ENCODE data around the gene MRPS31. TPM values are rescaled to one million over a fixed set of nuclear protein-coding genes. Genes with fewer than 3 reads are reported as not detected.
"Not testable (repeated sequence)": the region's sequence is repeated elsewhere in the genome, so short reads cannot be mapped to it uniquely, and the experiment has no call there.

Gene MRPS31
- total and polyA plus RNA-seq, 4 donors: 17.0 to 43.6 (median 25.7) TPM

DNA sequence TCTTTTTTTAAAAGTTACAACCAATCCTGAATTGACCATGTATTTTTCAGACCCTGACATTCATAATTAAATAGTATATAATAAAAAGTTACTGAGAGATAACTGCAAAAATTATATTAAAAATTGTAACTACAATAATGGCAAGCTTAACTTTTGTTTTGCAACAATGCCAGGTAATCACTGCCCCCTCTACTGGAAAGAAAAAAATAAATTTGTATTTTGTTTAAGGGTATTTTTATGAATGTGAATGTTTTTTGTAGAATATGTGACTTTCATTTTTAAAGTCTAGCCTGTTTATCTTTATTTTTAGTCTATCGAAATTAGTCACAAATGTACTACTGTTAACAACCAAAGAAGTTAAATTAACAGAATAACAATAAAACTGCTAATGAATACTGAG is 21.7 kb downstream of the MRPS31 start:
- no peak overlapping the region for H3K27ac ChIP-seq (ENCODE audit: low read depth in 1 of 2, low read length in 1 of 2)
- ATAC-seq (ENCODE audit: insufficient read depth, low FRiP score) (no peak), DNase-seq (no peak)
- H3K27me3 ChIP-seq (ENCODE audit: control insufficient read depth in 3 of 3, insufficient read depth in 3 of 3, low read length in 2 of 3): no peaks in the 10 kb centered on the region
- no peak overlapping the region for H3K9ac ChIP-seq (ENCODE audit: insufficient read depth in 1 of 2, low read length in 2 of 2)
- TF ChIP-seq, protein P1, sequence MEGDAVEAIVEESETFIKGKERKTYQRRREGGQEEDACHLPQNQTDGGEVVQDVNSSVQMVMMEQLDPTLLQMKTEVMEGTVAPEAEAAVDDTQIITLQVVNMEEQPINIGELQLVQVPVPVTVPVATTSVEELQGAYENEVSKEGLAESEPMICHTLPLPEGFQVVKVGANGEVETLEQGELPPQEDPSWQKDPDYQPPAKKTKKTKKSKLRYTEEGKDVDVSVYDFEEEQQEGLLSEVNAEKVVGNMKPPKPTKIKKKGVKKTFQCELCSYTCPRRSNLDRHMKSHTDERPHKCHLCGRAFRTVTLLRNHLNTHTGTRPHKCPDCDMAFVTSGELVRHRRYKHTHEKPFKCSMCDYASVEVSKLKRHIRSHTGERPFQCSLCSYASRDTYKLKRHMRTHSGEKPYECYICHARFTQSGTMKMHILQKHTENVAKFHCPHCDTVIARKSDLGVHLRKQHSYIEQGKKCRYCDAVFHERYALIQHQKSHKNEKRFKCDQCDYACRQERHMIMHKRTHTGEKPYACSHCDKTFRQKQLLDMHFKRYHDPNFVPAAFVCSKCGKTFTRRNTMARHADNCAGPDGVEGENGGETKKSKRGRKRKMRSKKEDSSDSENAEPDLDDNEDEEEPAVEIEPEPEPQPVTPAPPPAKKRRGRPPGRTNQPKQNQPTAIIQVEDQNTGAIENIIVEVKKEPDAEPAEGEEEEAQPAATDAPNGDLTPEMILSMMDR (IDR thresholded peaks at IDR 0.05; ENCODE audit: control extremely low read depth, extremely low read depth): no peak
- peaks cover 7 to 25% (median 7%) of the 10 kb centered on the region in 4 donors for H3K36me3 ChIP-seq (ENCODE audit: control insufficient read depth in 4 of 4, insufficient read depth in 4 of 4, low read length in 4 of 4)
- WGBS, 2 donors: 95 to 98% methylated on average over 1 of the region's 1 CpG
- H3K4me3 ChIP-seq: no peak overlapping the region
- H3K4me1 ChIP-seq (ENCODE audit: control insufficient read depth in 5 of 5, insufficient read depth in 5 of 5, low read length in 5 of 5): no peaks in the 10 kb centered on the region
- peaks cover 0 to 2% (median 0%) of the 10 kb centered on the region in 4 donors for H3K9me3 ChIP-seq (ENCODE audit: control insufficient read depth in 4 of 4, insufficient read depth in 3 of 4, low read length in 3 of 4)

DNA sequence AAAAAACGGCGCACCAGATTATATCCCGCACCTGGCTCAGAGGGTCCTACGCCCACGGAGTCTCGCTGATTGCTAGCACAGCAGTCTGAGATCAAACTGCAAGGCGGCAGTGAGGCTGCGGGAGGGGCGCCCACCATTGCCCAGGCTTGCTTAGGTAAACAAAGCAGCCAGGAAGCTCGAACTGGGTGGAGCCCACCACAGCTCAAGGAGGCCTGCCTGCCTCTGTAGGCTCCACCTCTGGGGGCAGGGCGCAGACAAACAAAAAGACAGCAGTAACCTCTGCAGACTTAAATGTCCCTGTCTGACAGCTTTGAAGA is 35.8 kb downstream of the MRPS31 start:
- H3K4me3 ChIP-seq: not testable (repeated sequence)

DNA sequence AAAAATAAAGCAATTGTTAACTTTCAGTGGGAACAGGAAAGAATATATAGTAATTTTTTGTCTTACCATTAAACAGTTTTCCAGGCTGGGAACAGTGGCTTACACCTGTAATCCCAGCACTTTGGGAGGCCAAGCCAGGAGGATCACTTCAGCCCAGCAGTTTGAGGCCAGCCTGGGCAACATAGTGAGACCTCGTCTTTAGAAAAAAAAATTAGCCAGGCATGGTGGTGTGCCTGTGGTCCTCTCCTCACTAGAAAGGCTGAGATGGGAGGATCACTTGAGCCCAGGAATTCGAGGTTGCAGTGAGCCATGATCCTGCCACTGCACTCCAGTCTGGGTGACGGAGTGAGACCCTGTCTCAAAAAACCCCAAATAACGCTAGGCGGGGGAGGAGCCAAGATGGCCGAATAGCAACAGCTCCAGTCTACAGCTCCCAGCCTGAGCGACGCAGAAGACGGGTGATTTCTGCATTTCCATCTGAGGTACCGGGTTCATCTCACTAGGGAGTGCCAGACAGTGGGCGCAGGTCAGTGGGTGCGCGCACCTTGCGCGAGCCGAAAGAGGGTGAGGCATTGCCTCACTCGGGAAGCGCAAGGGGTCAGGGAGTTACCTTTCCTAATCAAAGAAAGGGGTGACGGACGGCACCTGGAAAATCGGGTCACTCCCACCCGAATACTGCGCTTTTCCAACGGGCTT is 36.3 kb downstream of the MRPS31 start:
- DNase-seq; ATAC-seq (ENCODE audit: insufficient read depth, low FRiP score); H3K27ac ChIP-seq (ENCODE audit: low read depth in 1 of 2, low read length in 1 of 2); H3K9me3 ChIP-seq (ENCODE audit: control insufficient read depth in 4 of 4, insufficient read depth in 3 of 4, low read length in 3 of 4); H3K4me3 ChIP-seq; H3K9ac ChIP-seq (ENCODE audit: insufficient read depth in 1 of 2, low read length in 2 of 2); H3K27me3 ChIP-seq (ENCODE audit: control insufficient read depth in 3 of 3, insufficient read depth in 3 of 3, low read length in 2 of 3); H3K4me1 ChIP-seq (ENCODE audit: control insufficient read depth in 5 of 5, insufficient read depth in 5 of 5, low read length in 5 of 5); H3K36me3 ChIP-seq (ENCODE audit: control insufficient read depth in 4 of 4, insufficient read depth in 4 of 4, low read length in 4 of 4): not testable (repeated sequence)
- 85 to 91% methylated on average over 24 of the region's 24 CpGs for WGBS, 2 donors

More for the DNA sequence above, 35.8 kb downstream of the MRPS31 start:
- not testable (repeated sequence) for ATAC-seq (ENCODE audit: insufficient read depth, low FRiP score); H3K27ac ChIP-seq (ENCODE audit: low read depth in 1 of 2, low read length in 1 of 2); H3K27me3 ChIP-seq (ENCODE audit: control insufficient read depth in 3 of 3, insufficient read depth in 3 of 3, low read length in 2 of 3); H3K9me3 ChIP-seq (ENCODE audit: control insufficient read depth in 4 of 4, insufficient read depth in 3 of 4, low read length in 3 of 4); H3K4me1 ChIP-seq (ENCODE audit: control insufficient read depth in 5 of 5, insufficient read depth in 5 of 5, low read length in 5 of 5); H3K9ac ChIP-seq (ENCODE audit: insufficient read depth in 1 of 2, low read length in 2 of 2); H3K36me3 ChIP-seq (ENCODE audit: control insufficient read depth in 4 of 4, insufficient read depth in 4 of 4, low read length in 4 of 4); DNase-seq
- WGBS, 2 donors: 67 to 78% methylated on average over 10 to 11 of the region's 11 CpGs

DNA sequence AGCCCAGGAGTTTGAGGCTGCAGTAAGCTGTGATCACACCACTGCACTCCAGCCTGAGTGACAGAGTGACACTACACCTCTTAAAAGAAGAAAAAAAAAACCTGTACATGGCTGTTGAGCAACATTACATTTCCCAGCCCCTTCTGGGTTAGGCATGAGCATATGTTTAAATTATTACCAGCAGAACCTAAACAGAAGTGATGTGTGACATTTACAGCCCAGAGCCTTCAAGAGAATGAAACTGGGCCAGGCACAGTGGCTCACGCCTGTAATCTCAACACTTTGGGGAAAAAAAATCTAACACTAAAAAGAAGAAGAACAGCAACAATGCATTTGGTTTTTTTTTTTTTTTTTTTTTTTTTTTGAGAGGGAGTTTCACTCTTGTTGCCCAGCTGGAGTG is 38.3 kb downstream of the MRPS31 start:
- H3K27ac ChIP-seq (ENCODE audit: low read depth in 1 of 2, low read length in 1 of 2): no peak overlapping the region
- no peak overlapping the region for H3K4me3 ChIP-seq
- H3K4me1 ChIP-seq (ENCODE audit: control insufficient read depth in 5 of 5, insufficient read depth in 5 of 5, low read length in 5 of 5): peaks cover 0 to 3% (median 0%) of the 10 kb centered on the region in 5 donors
- DNase-seq (no peak), ATAC-seq (ENCODE audit: insufficient read depth, low FRiP score) (no peak)
- TF ChIP-seq, protein P1 (IDR thresholded peaks at IDR 0.05; ENCODE audit: control extremely low read depth, extremely low read depth): no peak
- WGBS, 2 donors: 94 to 100% methylated on average over 1 of the region's 1 CpG
- H3K9ac ChIP-seq (ENCODE audit: insufficient read depth in 1 of 2, low read length in 2 of 2): no peak overlapping the region
- H3K36me3 ChIP-seq (ENCODE audit: control insufficient read depth in 4 of 4, insufficient read depth in 4 of 4, low read length in 4 of 4): peaks cover 0 to 5% (median 1%) of the 10 kb centered on the region in 4 donors
- no peaks in the 10 kb centered on the region for H3K9me3 ChIP-seq (ENCODE audit: control insufficient read depth in 4 of 4, insufficient read depth in 3 of 4, low read length in 3 of 4)
- no peaks in the 10 kb centered on the region for H3K27me3 ChIP-seq (ENCODE audit: control insufficient read depth in 3 of 3, insufficient read depth in 3 of 3, low read length in 2 of 3)

Data from lung (tissue), 12 donors.